ENCODE data around the gene IFT52. TPM values are rescaled to one million over a fixed set of nuclear protein-coding genes. Genes with fewer than 3 reads are reported as not detected.

The IFT52 gene, protein sequence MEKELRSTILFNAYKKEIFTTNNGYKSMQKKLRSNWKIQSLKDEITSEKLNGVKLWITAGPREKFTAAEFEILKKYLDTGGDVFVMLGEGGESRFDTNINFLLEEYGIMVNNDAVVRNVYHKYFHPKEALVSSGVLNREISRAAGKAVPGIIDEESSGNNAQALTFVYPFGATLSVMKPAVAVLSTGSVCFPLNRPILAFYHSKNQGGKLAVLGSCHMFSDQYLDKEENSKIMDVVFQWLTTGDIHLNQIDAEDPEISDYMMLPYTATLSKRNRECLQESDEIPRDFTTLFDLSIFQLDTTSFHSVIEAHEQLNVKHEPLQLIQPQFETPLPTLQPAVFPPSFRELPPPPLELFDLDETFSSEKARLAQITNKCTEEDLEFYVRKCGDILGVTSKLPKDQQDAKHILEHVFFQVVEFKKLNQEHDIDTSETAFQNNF
- 31.4 and 31.8 TPM in 2 replicates for total RNA-seq

DNA sequence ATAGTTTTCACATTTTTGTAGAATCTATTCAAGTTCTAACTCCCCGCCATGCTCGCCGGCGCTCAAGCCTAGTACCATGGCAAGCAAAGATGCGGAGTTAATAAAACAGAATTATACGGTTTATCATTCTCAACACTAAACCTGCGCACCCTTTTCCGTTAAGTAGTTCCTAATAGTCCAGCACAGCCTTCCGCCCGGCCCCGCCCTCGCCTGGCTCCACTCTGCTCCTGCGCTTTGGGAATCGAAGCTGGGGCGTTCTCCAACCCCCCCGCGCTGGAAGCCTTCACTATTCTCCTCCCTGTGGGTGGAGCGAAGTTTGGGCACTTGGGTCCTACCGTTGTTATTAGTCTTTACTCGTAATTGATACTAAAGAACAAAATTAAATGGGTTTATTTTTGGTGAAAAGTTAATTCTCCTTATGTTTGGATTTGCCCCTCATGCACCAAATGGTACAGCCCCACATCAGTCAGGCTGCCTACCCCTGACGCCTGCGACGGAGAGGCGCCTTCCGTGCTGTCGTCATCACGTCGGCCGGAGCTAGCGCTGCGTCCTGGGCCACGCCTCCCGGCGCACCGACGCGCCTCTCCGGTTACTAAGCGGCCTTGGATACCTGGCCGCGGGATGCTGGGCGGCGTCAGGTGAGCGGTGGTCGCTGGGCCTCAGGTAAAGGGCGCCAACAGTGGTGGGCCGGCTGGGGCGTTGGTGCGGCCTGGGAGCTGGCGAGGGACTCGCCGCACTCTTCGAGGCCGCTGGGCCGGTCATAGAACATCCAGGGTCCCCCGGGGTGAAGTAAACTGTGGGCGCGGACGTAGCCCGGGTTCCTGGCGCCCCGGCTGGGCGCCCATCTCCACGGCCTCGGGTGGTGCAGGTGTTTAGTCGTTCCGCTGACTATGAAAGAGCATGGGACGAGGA lies at the start of gene IFT52:
Gene IFT52, plus strand, starts transcription at position 546 of the 912 bp plus-strand sequence. CDS start 3,762 bp downstream, outside the sequence.
- DNase-seq (ENCODE audit: low read depth in 2 of 2): peak; percentile 85 to 93

DNA sequence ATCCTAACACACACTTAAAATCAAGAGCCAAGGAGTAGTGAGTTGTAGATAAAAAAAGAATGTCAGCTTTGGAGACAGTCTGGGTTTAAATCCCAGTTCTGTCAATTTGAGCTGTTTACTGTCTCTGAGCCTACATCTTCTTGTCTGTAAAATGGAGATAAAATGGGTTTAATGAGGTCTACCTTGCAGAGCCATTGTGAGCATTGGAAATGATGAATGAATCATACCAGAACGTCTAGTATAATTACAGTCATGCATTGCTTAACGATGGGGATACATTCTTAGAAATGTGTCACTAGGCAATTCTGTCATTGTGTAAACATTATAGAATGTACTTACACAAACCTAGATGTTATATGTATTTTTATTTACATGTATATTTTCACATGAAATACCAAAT lies 49.5 kb upstream of the IFT52 start:
- DNase-seq (ENCODE audit: low read depth in 2 of 2): no peak

DNA sequence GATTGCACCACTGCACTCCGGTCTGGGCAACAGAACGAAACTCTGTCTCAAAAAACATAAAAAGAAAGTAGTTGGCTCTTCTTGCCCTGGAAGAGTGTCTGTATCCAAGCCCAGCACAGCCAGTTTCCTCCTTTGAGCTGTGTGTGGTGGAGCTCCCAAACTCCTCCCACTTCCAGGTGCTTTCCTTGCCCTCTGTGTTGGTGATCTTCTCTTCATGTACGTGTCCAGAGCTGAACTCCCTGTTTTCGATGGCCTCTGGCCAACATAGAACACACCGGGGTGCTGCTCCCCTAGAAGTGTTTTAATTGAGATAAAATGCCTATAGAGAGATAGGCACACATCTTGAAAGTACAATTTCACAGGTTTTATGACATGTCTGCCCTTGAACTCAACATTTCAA lies 48.6 kb upstream of the IFT52 start:
- DNase-seq (ENCODE audit: low read depth in 2 of 2): no peak

DNA sequence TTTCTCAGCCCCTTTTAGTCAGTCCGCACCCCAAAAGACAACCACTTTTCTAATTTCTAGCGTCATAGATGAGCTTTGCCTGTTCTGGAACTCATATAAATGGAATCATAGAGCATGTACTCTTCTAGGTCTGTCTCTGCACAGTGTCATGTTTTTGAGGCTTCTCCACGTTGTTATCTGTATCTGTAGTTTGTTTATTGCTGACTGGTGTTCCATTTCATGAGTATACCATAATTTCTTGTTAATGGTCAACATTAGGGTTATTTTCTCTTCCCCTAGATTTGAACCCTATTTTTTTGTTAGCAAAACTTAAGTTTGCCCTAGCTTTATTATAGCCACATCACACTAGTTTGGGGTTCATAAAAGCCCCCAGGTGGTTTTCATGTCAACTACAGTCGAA lies 48.1 kb upstream of the IFT52 start:
- DNase-seq (ENCODE audit: low read depth in 2 of 2): no peak

DNA sequence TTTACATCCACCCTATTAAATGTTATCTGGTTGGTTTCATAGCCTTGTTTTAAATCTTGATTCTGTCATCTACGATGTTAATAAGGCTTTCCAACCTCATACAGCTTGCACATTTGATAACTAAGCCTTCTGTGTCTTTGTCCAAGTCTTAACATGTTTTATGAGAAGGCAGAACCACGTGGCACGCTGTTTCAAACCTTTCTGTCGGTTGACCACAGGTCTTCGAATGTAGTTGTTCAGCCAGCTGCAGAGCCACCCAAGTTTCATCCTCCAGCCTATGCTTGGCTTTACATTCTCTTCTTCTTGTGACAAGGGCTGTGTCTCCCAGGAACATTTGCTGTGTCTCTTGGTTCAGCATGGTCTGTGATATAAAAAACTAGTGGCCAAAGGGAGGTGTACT lies 47.6 kb upstream of the IFT52 start:
- no peak for DNase-seq (ENCODE audit: low read depth in 2 of 2)

DNA sequence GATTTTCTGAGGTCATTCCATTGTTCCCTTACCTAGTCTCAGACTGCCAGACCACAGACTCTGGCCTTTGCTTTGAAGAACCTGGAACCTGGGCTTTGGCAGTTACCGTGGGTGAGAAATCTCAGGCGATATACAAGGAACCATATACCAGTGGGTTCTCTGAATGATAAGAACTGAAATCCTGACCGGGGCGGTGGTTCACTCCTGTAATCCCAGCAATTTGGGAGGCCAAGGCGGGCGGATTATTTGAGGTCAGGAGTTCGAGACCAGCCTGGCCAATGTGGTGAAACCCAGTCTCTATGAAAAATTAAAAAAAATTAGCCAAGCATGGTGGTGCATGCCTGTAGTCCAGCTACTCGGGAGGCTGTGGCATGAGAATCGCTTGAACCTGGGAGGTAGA lies 46.2 kb upstream of the IFT52 start:
- DNase-seq (ENCODE audit: low read depth in 2 of 2): no peak

DNA sequence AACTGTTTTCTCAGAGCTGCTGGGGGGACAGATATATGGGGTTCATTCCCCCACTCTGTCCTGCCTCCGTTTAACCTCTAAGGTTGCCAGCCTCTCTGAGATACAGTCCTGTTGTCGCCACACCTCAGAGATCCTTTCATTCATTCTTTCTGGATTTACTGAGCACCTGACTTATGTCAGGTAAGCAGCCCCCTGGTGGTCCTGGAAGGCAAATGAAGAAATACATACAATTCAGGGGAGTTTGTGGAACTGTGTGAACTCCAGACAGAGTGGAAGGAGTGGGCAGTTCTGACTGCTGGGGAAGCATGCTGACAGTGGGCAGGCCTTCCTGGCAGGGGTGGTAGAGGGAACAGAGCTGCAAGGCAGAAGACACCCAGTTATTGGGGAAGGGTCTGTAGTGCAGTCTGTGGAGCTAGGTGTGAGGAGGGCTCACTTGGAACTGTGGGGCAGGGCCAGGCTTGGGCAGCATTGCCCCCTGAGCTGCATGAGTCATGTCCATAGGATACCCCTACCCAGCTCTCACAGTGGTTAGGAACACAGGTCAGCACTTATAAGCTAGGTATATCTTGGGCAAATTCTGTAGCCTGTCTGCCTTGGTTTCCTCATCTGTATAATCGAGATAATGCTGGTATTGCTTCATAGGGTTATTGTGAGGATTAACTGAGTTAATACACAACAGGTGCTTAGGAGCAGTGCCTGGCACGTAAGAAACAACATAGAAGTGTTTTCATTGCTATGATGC lies 44.7 kb upstream of the IFT52 start:
- no peak for DNase-seq (ENCODE audit: low read depth in 2 of 2)

DNA sequence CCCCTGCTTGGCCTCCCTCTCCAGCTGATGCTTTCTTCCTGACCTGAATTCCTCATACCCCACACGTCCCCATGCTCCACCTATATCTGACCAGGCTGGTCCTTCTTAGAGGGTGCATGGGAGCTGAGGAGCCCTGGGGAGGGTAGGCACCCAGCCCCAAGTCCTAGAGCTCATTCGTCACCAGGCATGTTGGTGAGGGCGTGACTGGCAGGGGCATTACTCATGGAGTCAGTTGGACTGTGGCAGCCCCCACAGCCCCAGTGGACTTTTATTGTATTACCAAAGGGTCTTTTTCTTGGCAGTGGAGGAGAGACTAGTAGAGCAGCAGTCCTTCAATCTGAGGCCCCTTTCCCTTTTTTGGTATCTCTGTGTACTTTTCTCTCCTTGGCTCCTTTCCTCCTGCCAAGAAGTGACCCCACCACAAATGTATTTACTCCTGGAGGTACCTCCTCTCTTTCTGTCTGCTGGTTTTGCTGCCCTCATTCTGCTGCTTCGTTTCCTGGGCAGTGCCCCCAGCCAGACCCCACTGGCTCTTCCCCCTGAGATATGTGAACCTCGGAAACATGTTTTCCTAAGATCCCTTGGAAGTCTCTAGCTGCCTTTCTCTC lies 42.4 kb upstream of the IFT52 start:
- DNase-seq (ENCODE audit: low read depth in 2 of 2): no peak

DNA sequence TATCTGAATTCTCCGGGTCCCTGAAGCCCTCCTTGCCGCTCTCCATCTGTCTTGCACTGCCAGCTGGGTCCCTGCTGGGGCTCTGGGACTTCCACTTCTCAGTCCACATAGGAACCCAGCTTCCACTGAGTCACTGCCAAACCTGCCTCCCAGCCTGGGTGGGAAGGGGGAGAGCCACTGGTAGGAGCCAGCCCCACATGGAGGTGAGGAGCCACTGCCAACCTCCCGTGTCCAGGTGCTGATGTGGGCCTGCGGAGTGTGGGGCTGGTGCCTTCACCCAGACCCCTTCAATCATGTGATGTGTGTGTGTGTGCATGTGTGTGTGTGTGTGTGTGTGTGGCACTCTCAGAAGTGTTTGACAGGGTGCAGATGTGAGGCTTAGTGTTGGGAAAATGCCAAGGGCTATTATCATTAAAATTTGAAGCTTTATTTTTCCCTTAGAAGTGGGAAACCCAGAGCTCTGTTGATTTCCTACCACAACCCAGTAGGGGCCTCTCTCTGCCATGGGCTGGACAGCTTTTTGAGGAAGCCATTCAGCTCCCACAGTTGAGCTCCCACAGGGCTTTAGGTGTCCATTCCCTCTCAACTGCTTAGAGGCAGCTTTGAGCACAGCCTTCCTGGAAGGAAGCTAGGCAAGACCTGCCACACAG lies 41.2 kb upstream of the IFT52 start:
- DNase-seq (ENCODE audit: low read depth in 2 of 2): no peak

DNA sequence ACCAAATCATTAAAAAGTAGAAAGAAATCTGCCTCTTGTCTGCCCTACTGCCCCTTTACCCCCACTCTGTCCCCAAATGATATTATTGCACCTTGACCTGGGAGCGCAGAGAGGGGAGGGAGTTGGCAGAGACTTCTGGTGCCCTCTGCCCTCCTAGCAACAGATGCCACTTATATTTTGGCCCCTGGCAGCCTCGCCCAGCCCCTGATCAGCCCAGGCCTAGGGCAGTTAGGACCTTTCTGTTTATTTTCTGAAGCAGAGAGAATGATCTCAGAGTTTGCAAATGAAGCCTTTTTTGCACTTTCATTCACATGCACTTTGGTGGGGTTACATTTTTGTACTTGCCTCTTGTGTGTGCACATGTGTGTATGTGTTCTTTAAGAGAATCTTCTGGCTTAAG lies 40.3 kb upstream of the IFT52 start:
- no peak for DNase-seq (ENCODE audit: low read depth in 2 of 2)

DNA sequence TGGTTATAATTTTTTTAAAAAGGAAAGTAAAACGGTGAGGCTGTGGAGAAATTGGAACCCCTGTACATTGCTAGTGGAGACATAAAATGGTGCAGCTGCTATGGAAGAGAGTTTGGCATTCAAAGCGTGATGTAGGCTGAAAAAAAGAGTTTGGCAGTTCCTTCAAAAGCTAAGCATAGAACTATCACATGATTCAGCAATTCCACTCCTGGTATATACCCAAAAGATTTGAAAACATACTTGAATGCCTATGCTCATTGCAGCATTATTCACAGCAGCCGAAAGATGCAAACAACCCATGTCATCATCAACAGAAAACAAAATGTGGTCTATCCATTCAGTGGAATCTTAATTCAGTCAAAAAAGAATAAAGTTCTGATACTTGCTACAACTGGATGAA lies 36.4 kb upstream of the IFT52 start:
- no peak for DNase-seq (ENCODE audit: low read depth in 2 of 2)

DNA sequence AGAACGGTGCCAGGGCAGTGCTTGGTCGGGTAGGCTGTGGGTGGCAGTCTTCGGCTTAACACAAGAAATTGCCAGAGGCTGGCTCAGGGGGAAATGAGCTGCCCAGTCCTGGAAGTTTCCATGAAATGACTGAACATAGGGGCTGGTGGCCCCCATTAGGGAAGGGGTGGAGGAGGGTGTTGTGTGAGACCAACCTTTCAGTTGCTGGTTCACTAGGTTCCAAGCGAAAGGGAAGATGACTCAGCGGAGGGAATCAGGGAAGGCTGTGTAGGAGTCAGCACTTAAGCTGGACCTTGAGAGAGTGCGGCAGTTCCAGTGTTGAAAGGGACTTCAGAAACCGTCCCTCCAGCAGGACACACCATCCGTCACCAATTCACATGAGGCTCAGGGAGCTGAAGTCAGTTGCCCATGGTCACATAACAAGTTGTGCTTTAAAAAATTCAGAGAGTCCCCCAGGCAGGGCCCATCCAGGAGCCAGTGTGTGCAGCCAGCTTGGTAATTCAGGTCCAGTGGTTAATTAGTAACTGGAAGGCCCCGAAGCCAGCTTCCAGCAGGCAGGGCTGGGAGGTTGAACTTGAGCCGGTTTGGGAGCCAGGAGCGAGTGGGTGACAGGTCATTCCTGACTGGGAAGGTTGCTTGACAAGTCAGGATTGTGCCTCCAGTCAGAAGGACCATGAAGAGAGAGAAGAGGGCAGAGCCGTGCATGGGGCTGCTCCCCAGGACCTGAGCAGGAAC lies 32.2 kb upstream of the IFT52 start, which contains the start of gene SGK2:
Gene SGK2, plus strand, starts transcription at position 616 of the 735 bp plus-strand sequence. CDS start 7,469 bp downstream, outside the sequence.
- no peak for DNase-seq (ENCODE audit: low read depth in 2 of 2)

DNA sequence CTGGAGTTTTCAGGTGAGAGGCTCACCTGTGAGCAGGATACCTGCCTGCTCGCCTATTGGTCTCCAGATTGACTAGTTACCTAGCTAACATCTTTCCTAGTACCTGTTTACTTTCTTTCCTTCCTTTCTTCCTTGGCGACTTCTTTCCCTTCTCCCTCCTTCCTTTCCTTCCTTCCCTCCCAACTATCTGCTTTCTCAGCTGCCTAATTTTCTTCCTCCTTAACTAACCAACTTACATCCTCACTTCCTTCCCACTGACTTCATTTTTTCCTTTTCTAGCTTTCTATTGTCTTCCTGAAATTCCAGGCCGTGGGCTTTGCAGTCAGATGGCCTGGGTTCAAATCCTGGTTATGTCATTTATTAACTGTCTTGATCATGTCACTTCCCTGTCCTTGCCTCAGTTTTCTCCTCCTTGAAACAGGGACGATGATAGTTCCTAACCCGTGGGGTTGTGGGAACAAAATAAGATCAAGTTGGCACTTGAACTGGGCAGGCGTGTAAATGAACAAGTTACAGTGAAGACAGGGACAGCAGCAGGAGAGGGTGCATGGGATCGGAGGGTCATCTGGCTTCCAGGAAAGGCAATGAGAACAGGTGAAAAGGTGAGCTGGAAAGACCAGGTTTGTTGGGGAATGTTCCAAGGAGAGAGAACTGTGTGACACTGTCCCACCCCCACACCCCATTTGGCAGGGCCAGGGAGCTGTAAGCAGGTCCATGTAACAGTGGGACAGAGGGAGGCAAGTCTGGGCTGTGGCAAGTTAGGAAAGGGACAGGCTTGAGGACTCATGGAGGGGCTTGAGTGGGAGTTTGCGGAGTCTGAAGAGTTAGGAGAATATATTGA lies 31.4 kb upstream of the IFT52 start:
- no peak for DNase-seq (ENCODE audit: low read depth in 2 of 2)

DNA sequence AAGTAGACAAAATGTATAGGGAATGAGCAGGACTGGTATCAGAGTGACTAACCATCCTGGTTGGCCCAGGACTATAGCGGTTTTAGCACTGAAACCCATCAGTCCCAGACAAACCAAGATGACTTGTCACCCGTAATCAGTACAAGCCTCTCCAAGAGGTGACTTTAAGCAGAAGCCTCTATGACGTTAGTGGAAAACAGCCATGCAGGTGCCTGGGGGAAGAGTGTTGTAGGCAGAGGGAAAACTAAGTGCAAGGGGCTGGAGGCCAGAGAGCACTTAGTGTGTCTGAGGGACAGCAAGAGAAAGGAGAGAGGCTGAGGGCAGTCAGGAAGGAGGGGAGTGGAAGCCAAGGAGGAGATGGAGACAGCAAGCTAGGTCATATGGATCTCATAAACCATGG lies 29.8 kb upstream of the IFT52 start:
- DNase-seq (ENCODE audit: low read depth in 2 of 2): no peak

DNA sequence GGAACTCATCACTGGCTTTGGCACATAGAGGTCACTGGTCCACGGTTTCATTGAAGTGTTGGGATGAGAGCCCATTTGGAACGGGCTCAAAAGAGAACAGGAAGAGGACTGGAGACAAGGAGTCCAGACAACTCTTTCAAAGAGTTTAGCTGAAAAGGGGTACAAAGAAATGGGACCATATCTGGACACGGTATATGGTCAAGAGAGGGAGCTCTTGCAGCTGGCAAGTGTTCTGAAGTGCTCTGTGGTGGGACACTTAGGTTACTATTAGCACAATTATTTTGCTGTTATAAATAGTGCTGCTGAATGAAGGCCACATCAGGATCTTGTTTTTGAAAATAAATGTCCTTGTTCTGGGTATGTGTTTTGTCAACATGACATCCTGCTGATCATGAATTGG lies 27.3 kb upstream of the IFT52 start:
- no peak for DNase-seq (ENCODE audit: low read depth in 2 of 2)

DNA sequence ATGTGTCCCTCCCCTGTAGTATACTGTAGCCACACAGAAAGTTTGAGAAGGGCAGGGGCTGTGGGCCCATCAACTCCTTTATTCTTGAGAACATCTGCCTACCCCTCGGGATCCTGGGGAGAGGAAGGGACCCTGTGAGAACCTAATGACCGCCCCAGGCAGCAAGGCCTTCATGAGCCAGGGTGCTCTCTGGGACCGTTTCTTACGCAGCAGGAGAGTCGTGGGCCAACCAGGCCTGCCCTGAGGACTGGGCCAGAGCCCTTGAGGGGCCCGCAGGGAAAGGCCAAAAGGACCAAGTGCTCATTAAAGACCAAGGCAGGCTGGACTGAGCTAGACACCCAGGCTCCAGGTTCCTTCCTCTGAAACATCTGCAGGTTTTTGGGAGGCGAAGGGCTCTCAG lies 26.7 kb upstream of the IFT52 start:
- DNase-seq (ENCODE audit: low read depth in 2 of 2): no peak

DNA sequence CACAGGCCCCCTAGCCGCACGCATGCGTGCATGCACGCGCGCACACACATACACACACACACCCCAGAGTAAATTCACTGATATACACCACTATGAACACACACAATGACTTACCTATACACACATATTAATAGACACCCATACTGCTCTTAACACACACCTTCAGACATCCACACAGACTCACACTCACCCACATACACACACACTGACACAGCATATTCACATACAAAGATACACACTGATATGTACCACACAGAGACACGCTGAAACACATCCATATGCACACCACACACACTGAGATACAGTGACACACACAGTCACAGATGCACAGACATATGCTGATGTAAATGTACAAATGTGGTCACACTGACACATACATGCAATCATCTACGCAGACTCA lies 26.3 kb upstream of the IFT52 start:
- DNase-seq (ENCODE audit: low read depth in 2 of 2): no peak

DNA sequence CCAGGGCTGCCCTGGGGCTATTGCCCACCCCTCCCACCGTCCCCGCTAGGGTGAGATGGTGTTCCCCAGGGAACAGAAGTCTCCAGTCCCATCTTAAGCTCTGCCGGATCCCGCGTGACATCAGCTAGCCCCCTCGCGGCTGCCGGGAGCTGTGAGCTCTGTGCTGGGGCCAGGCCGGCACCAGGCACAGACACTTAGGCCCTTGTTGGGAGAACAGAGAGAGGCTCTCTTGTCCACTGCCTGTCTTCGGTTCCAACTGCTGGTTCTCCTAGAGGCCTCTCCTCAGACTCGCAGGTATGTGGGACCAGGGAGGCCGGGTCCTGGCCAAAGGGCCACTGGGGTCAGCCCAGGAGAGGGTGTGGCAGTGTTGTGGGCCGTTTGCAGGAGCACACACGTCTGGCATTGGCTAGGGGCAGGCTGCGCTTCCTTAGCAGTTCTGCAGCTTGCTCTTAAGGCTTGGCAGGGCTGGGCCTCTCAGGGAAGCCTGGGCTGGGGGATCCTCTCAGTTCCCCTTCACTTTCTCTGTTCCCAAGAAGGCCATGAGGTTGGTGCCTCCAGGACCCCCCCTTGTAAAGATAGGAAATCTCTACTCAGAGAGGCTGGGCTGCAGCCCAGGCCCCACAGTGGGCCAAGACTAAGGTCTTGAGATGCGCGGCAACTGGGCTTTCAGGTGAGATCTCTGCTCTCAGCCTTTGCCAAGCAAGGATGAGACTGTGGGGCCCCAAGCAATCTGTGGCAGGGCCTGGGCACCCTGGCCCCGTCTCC lies 25.6 kb upstream of the IFT52 start:
- DNase-seq (ENCODE audit: low read depth in 2 of 2): no peak

DNA sequence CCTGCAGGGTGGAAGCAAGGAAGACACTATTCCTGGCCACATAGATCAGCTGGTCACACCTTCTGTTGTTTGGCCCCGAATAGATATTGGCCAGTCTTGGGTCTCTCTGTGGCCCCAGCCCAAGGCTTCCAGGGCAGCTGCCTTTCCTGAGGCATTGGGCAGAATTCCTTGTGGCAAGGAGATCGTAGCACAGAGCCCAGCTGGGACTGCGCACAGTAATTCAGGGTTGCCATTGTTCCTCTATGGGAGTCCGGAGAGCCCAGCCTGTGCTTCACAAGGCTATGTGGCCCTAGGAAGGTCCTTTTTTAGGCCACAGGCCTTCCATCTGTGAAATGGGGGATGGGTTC lies 25.0 kb upstream of the IFT52 start:
- DNase-seq (ENCODE audit: low read depth in 2 of 2): no peak

Data from dermis microvascular lymphatic vessel endothelial cell (primary cell).